Measurements from ENCODE around the gene RPRD1A. TPM values are rescaled to one million over a fixed set of nuclear protein-coding genes. Genes with fewer than 3 reads are reported as not detected.

RPRD1A gene
- polyA plus RNA-seq, 1 of the 3 experiments (the other 2 are of a cell fraction) = 28.9 TPM

DNA sequence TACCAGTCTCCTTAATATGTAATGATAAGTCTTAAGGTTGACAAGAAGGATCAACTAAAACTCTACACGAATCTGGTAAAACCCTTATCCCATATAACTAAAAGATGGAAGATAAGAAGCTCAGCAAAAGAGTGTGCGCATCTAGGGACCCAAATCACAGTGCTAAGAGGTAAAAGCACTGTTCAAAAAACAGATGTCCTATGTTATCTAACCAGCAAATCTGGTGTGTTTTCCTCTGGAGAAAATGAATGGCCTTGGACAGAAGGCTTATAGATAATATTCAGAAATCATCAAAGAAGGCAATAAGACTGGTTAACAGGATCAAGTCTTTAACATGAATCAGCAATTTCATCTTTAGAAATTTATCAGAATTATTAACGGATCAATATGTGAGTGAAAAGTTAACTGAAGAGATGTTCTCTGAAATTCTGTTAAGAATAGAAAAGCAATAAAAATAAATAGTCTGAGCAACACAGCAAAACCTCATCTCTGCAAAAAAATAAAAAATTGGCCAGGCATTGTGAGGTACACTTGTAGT lies 47.1 kb downstream of the RPRD1A start:
- H2AFZ ChIP-seq (ENCODE audit: low read depth) = no peak overlapping the region
- TF ChIP-seq RFX5 (IDR thresholded peaks at IDR 0.05; ENCODE audit: low read length) (no peak), TEAD4 (IDR thresholded peaks at IDR 0.05; ENCODE audit: borderline replicate concordance, insufficient read depth) (no peak), MXI1 (IDR thresholded peaks at IDR 0.05; ENCODE audit: low read depth, low read length) (0 out of 2 replicates have a peak, but pooled peaks have one; percentile 25), SIN3A (IDR thresholded peaks at IDR 0.05; ENCODE audit: borderline replicate concordance, low read depth, low read length) (no peak), MEF2A (IDR thresholded peaks at IDR 0.05; ENCODE audit: borderline replicate concordance, low read depth) (no peak), GATA2 (CRISPR knock-in tag; IDR thresholded peaks at IDR 0.05) (peak; percentile 92), RCOR1 (IDR thresholded peaks at IDR 0.05; ENCODE audit: low read length) (peak; percentile 81; the same call in 1 of the 2 replicates), CHD2 (IDR thresholded peaks at IDR 0.05; ENCODE audit: low read length, partially characterized antibody) (peak; percentile 73), EP300 (IDR thresholded peaks at IDR 0.05; ENCODE audit: borderline replicate concordance in 1 of 2, low read depth in 1 of 2, low read length in 1 of 2) (peak in 1 of 2 experiments; percentile 89; a peak in 2 of 4 replicates), ELF1 (IDR thresholded peaks at IDR 0.05) (no peak), FOXM1 (IDR thresholded peaks at IDR 0.05; ENCODE audit: low read depth) (no peak), RAD21 (IDR thresholded peaks at IDR 0.05; ENCODE audit: low read length) (peak; percentile 21; the same call in 1 of the 2 replicates), FOXJ3 (CRISPR knock-in tag; IDR thresholded peaks at IDR 0.05) (no peak)
- TF ChIP-seq, protein P1, sequence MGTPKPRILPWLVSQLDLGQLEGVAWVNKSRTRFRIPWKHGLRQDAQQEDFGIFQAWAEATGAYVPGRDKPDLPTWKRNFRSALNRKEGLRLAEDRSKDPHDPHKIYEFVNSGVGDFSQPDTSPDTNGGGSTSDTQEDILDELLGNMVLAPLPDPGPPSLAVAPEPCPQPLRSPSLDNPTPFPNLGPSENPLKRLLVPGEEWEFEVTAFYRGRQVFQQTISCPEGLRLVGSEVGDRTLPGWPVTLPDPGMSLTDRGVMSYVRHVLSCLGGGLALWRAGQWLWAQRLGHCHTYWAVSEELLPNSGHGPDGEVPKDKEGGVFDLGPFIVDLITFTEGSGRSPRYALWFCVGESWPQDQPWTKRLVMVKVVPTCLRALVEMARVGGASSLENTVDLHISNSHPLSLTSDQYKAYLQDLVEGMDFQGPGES (IDR thresholded peaks at IDR 0.05; ENCODE audit: low read depth, low read length) = no peak
- TF ChIP-seq, protein P2, sequence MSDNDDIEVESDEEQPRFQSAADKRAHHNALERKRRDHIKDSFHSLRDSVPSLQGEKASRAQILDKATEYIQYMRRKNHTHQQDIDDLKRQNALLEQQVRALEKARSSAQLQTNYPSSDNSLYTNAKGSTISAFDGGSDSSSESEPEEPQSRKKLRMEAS (IDR thresholded peaks at IDR 0.05; ENCODE audit: low read depth) = no peak
- no peak overlapping the region for H3K9ac ChIP-seq
- DNase-seq = peak; percentile 42
- H3K27ac ChIP-seq (ENCODE audit: low read depth in 2 of 2, low read length in 1 of 2) = peak overlapping the region in 1 of 2 experiments; percentile 48; a peak in 2 of 4 replicates
- no peaks in the 10 kb centered on the region for H3F3A ChIP-seq (replicated peaks; ENCODE audit: insufficient read depth)
- H3K4me1 ChIP-seq (ENCODE audit: control insufficient read depth in 1 of 2, insufficient read depth in 2 of 2, low read depth in 1 of 2, low read length in 1 of 2) = peaks cover 0 to 17% of the 10 kb centered on the region in 2 experiments; a peak in 2 of 4 replicates
- H3K4me3 ChIP-seq (ENCODE audit: low read depth in 2 of 2, low read length in 1 of 2) = no peak overlapping the region
- no peaks in the 10 kb centered on the region for H4K20me1 ChIP-seq (ENCODE audit: insufficient read depth)
- H3K79me2 ChIP-seq (ENCODE audit: insufficient read depth) = no peaks in the 10 kb centered on the region
- CTCF ChIA-PET = interaction anchor here (0.6 to 1.4 kb wide), 3 partner anchors 76 to 264 kb away, joined by 3 to 10 read pairs (median 4); no protein-coding TSS in a partner anchor
- POLR2A ChIA-PET = interaction anchor here (0.6 kb wide), 1 partner anchor 235 kb away, joined by 3 read pairs; no protein-coding TSS in a partner anchor
- peaks cover 0 to 3% of the 10 kb centered on the region in 2 experiments for H3K36me3 ChIP-seq (replicated peaks in 1 of 2; ENCODE audit: control insufficient read depth in 1 of 2, insufficient read depth in 2 of 2, low read length in 1 of 2)
- H3K9me2 ChIP-seq = no peaks in the 10 kb centered on the region
- H3K4me2 ChIP-seq = no peak overlapping the region
- no peaks in the 10 kb centered on the region for H3K9me3 ChIP-seq
- WGBS (ENCODE audit: low lambda C conversion rate) = 72% methylated on average over 3 of the region's 3 CpGs
- no peaks in the 10 kb centered on the region for H3K27me3 ChIP-seq (ENCODE audit: insufficient read depth)

DNA sequence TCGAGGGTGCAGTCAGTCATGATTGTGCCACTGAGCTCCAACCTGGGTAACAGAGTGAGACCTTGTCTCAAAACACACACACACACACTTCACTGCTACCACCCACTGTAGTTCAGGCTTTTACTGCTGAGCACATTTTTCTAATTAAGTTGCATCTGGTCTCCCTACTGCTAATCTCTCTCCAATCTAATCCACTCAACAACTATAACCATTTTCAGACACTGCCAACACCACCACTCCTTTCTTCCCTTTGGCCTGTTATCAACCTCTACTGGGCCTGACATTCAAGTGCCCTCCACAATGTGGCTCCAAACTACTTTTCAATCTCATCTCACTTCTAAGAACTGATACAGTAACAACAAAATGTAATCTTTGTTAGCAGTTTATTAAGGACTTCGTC lies 50.1 kb downstream of the RPRD1A start:
- H3K4me1 ChIP-seq (ENCODE audit: control insufficient read depth in 1 of 2, insufficient read depth in 2 of 2, low read depth in 1 of 2, low read length in 1 of 2) = peaks cover 0 to 11% of the 10 kb centered on the region in 2 experiments; a peak in 2 of 4 replicates
- no peaks in the 10 kb centered on the region for H3K36me3 ChIP-seq (replicated peaks in 1 of 2; ENCODE audit: control insufficient read depth in 1 of 2, insufficient read depth in 2 of 2, low read length in 1 of 2)
- ChIA-PET CTCF (interaction anchor here (0.6 to 3.5 kb wide), 39 partner anchors 9 to 801 kb away, joined by 3 to 91 read pairs (median 4); partner anchors contain the start of genes ELP2, RPRD1A and SLC39A6), POLR2A (interaction anchor here (1.0 kb wide), 2 partner anchors 13 to 267 kb away, joined by 3 to 6 read pairs; no protein-coding TSS in a partner anchor)
- H3K79me2 ChIP-seq (ENCODE audit: insufficient read depth) = no peaks in the 10 kb centered on the region
- no peaks in the 10 kb centered on the region for H3K9me3 ChIP-seq
- no peaks in the 10 kb centered on the region for H4K20me1 ChIP-seq (ENCODE audit: insufficient read depth)
- 41% methylated on average over 2 of the region's 2 CpGs for WGBS (ENCODE audit: low lambda C conversion rate)
- peak overlapping the region; percentile 2 to 98; a peak in 3 of 4 replicates for H3K27ac ChIP-seq (ENCODE audit: low read depth in 2 of 2, low read length in 1 of 2)
- no peak overlapping the region for H2AFZ ChIP-seq (ENCODE audit: low read depth)
- no peaks in the 10 kb centered on the region for H3K9me2 ChIP-seq
- no peak overlapping the region for H3K9ac ChIP-seq
- H3F3A ChIP-seq (replicated peaks; ENCODE audit: insufficient read depth) = no peaks in the 10 kb centered on the region
- H3K4me3 ChIP-seq (ENCODE audit: low read depth in 2 of 2, low read length in 1 of 2) = no peak overlapping the region
- H3K27me3 ChIP-seq (ENCODE audit: insufficient read depth) = no peaks in the 10 kb centered on the region
- peak; percentile 72 for DNase-seq
- H3K4me2 ChIP-seq = no peak overlapping the region
- TF ChIP-seq, protein P1 (IDR thresholded peaks at IDR 0.05; ENCODE audit: low read depth, low read length) = no peak
- TF ChIP-seq TEAD4 (IDR thresholded peaks at IDR 0.05; ENCODE audit: borderline replicate concordance, insufficient read depth) = no peak
- TF ChIP-seq, protein P3, sequence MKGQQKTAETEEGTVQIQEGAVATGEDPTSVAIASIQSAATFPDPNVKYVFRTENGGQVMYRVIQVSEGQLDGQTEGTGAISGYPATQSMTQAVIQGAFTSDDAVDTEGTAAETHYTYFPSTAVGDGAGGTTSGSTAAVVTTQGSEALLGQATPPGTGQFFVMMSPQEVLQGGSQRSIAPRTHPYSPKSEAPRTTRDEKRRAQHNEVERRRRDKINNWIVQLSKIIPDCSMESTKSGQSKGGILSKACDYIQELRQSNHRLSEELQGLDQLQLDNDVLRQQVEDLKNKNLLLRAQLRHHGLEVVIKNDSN (IDR thresholded peaks at IDR 0.05; ENCODE audit: borderline replicate concordance, low read depth) = no peak
- peak; percentile 94 for TF ChIP-seq CHD2 (IDR thresholded peaks at IDR 0.05; ENCODE audit: low read length, partially characterized antibody)
- TF ChIP-seq JUND (IDR thresholded peaks at IDR 0.05) = no peak
- TF ChIP-seq ZBTB33 (IDR thresholded peaks at IDR 0.05; ENCODE audit: borderline replicate concordance, low read depth) = no peak
- TF ChIP-seq RAD21 (IDR thresholded peaks at IDR 0.05; ENCODE audit: low read length) = peak; percentile 43
- TF ChIP-seq NFIC (IDR thresholded peaks at IDR 0.05; ENCODE audit: borderline replicate concordance) = no peak
- no peak for TF ChIP-seq GABPA (IDR thresholded peaks at IDR 0.05; ENCODE audit: low read depth)
- no peak for TF ChIP-seq EZH2phosphoT487 (IDR thresholded peaks at IDR 0.05; ENCODE audit: borderline replicate concordance, low read depth)
- TF ChIP-seq YY1 (IDR thresholded peaks at IDR 0.05; ENCODE audit: low read depth) = no peak
- TF ChIP-seq ELF1 (IDR thresholded peaks at IDR 0.05) = no peak
- TF ChIP-seq FOXM1 (IDR thresholded peaks at IDR 0.05; ENCODE audit: low read depth) = no peak

All from SK-N-SH (cell line).